ENCODE data around the gene DLX4. TPM values are rescaled to one million over a fixed set of nuclear protein-coding genes. Genes with fewer than 3 reads are reported as not detected.

Gene DLX4
- total and polyA plus RNA-seq, 7 donors = 0.34 TPM; not detected in 6

GRCh38 chr17:50009282-50009681 is 40.3 kb downstream of the DLX4 start:
- Histone ChIP-seq H3K27ac (no peak overlapping the region), H3K4me1 (no peaks in the 10 kb centered on the region), H3K36me3 (no peaks in the 10 kb centered on the region), H3K4me3 (no peak overlapping the region), H3K9me3 (peaks cover 0 to 11% (median 5%) of the 10 kb centered on the region in 4 donors), H3K27me3 (peaks cover 0 to 24% (median 5%) of the 10 kb centered on the region in 3 donors)
- TF ChIP-seq CTCF (IDR thresholded peaks at IDR 0.05) (no peak), EP300 (IDR thresholded peaks at IDR 0.05) (no peak), POLR2A (IDR thresholded peaks at IDR 0.05) (no peak), POLR2AphosphoS5 (IDR thresholded peaks at IDR 0.05) (no peak)
- DNase-seq = no peak
- intact Hi-C loops (cut with DNase I) = no loop called here
- WGBS, 2 donors = 78 to 88% methylated on average over 2 of the region's 2 CpGs

- no peak for DNase-seq
- TF ChIP-seq EP300 (IDR thresholded peaks at IDR 0.05) = no peak
- TF ChIP-seq POLR2A (IDR thresholded peaks at IDR 0.05) = no peak
- no peak for TF ChIP-seq POLR2AphosphoS5 (IDR thresholded peaks at IDR 0.05)
- no peak for TF ChIP-seq CTCF (IDR thresholded peaks at IDR 0.05)
- Histone ChIP-seq H3K4me1 (no peaks in the 10 kb centered on the region), H3K27ac (no peak overlapping the region), H3K36me3 (no peaks in the 10 kb centered on the region), H3K9me3 (peaks cover 0 to 10% (median 5%) of the 10 kb centered on the region in 4 donors), H3K4me3 (no peak overlapping the region), H3K27me3 (peaks cover 0 to 22% (median 5%) of the 10 kb centered on the region in 3 donors)
- 82 to 85% methylated on average over 2 of the region's 2 CpGs for WGBS, 2 donors
- intact Hi-C loops (cut with DNase I) = no loop called here
Measured at GRCh38 chr17:50013079-50013478, 44.1 kb downstream of the DLX4 start.

- H3K36me3 ChIP-seq = no peaks in the 10 kb centered on the region
- H3K9me3 ChIP-seq = peaks cover 0 to 8% (median 3%) of the 10 kb centered on the region in 4 donors
- no peak for DNase-seq
- no peak overlapping the region for H3K4me3 ChIP-seq
- H3K4me1 ChIP-seq = no peaks in the 10 kb centered on the region
- intact Hi-C loops (cut with DNase I) = no loop called here
- no peak for TF ChIP-seq POLR2A (IDR thresholded peaks at IDR 0.05)
- no peak for TF ChIP-seq EP300 (IDR thresholded peaks at IDR 0.05)
- no peak for TF ChIP-seq CTCF (IDR thresholded peaks at IDR 0.05)
- no peak for TF ChIP-seq POLR2AphosphoS5 (IDR thresholded peaks at IDR 0.05)
- WGBS, 2 donors = 10 to 22% methylated on average over 1 of the region's 1 CpG
- peaks cover 0 to 22% (median 5%) of the 10 kb centered on the region in 3 donors for H3K27me3 ChIP-seq
- no peak overlapping the region for H3K27ac ChIP-seq
Measured at GRCh38 chr17:50014471-50015088, 45.6 kb downstream of the DLX4 start.

- 89 to 91% methylated on average over 2 of the region's 2 CpGs for whole genome bisulfite sequencing, 2 donors
- no peak overlapping the region for H3K4me3 ChIP-seq
- no peaks in the 10 kb centered on the region for H3K4me1 ChIP-seq
- no peak for TF ChIP-seq CTCF (IDR thresholded peaks at IDR 0.05)
- TF ChIP-seq POLR2A (IDR thresholded peaks at IDR 0.05) = no peak
- no peak for TF ChIP-seq EP300 (IDR thresholded peaks at IDR 0.05)
- TF ChIP-seq POLR2AphosphoS5 (IDR thresholded peaks at IDR 0.05) = no peak
- no peak for DNase-seq
- H3K27ac ChIP-seq = no peak overlapping the region
- H3K36me3 ChIP-seq = no peaks in the 10 kb centered on the region
- intact Hi-C loops (cut with DNase I) = no loop called here
- H3K27me3 ChIP-seq = peaks cover 0 to 20% (median 5%) of the 10 kb centered on the region in 3 donors
- peaks cover 0 to 6% (median 2%) of the 10 kb centered on the region in 4 donors for H3K9me3 ChIP-seq
Measured at GRCh38 chr17:50015146-50015545, 46.2 kb downstream of the DLX4 start.

GRCh38 chr17:50018909-50019308 is 49.9 kb downstream of the DLX4 start:
- TF ChIP-seq POLR2AphosphoS5 (IDR thresholded peaks at IDR 0.05) (no peak), EP300 (IDR thresholded peaks at IDR 0.05) (no peak), CTCF (IDR thresholded peaks at IDR 0.05) (no peak), POLR2A (IDR thresholded peaks at IDR 0.05) (no peak)
- intact Hi-C loops (cut with DNase I) = no loop called here
- Histone ChIP-seq H3K4me3 (no peak overlapping the region), H3K9me3 (no peaks in the 10 kb centered on the region), H3K4me1 (no peaks in the 10 kb centered on the region), H3K27ac (no peak overlapping the region), H3K36me3 (no peaks in the 10 kb centered on the region), H3K27me3 (no peaks in the 10 kb centered on the region)
- 93 to 94% methylated on average over 1 of the region's 1 CpG for WGBS, 2 donors
- no peak for DNase-seq
